Upper lobe of left lung (tissue), 4 donors: ENCODE results near the gene C16orf86.

Experiments used
- POLR2A ChIP-seq, 4 donors: fragments of 450-650 bp; IDR thresholded peaks; one replicate each; pipeline ENCODE4 v1.5.1; 2016 to 2017; ENCODE audit warnings: antibody characterized with exemption in 4 of 4, mild to moderate bottlenecking in 2 of 4
- POLR2AphosphoS5 ChIP-seq, 2 donors: sonication (generic); formaldehyde crosslinking; IDR thresholded peaks; one replicate each; pipeline ENCODE4 v1.5.1; 2017; ENCODE audit warnings: antibody characterized with exemption in 2 of 2
- TF ChIP-seq, protein P1 (sequence below), 6 experiments: fragments of 450-650 bp in 4 of 6; fragments of 200-600 bp in 2 of 6; sonication (generic) in 2 of 6; IDR thresholded peaks; one replicate each; pipeline ENCODE4 v1.5.1; 2016 to 2019; ENCODE audit warnings: antibody characterized with exemption in 6 of 6

DNA sequence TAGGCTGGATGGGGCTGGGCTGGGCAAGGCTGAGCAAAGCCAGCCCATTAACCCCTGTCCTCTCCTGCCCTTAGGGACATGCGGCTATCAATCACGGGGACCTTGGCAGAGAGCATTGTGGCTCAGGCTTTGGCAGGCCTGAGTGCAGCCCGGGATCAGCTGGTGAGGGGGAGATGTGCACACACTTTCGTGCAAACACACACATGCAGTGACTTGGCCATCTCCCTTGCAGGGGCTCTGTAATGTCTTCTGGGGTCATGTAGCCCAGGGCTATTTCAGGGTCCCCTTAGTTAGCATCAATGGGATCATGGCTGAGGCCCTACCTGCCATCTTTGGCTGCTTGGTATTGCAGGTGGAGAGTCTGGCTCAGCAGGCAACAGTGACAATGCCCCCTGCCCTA, 14.8 kb upstream of the C16orf86 start:
- TF ChIP-seq POLR2A (IDR thresholded peaks at IDR 0.05) (no peak), POLR2AphosphoS5 (IDR thresholded peaks at IDR 0.05) (no peak)
- TF ChIP-seq, protein P1, sequence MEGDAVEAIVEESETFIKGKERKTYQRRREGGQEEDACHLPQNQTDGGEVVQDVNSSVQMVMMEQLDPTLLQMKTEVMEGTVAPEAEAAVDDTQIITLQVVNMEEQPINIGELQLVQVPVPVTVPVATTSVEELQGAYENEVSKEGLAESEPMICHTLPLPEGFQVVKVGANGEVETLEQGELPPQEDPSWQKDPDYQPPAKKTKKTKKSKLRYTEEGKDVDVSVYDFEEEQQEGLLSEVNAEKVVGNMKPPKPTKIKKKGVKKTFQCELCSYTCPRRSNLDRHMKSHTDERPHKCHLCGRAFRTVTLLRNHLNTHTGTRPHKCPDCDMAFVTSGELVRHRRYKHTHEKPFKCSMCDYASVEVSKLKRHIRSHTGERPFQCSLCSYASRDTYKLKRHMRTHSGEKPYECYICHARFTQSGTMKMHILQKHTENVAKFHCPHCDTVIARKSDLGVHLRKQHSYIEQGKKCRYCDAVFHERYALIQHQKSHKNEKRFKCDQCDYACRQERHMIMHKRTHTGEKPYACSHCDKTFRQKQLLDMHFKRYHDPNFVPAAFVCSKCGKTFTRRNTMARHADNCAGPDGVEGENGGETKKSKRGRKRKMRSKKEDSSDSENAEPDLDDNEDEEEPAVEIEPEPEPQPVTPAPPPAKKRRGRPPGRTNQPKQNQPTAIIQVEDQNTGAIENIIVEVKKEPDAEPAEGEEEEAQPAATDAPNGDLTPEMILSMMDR (IDR thresholded peaks at IDR 0.05): no peak
